ENCODE measurements around the gene ARHGEF17.

GRCh38 chr11:73265853-73266645 is 42.0 kb upstream of the ARHGEF17 start:
- TF ChIP-seq, protein P1, sequence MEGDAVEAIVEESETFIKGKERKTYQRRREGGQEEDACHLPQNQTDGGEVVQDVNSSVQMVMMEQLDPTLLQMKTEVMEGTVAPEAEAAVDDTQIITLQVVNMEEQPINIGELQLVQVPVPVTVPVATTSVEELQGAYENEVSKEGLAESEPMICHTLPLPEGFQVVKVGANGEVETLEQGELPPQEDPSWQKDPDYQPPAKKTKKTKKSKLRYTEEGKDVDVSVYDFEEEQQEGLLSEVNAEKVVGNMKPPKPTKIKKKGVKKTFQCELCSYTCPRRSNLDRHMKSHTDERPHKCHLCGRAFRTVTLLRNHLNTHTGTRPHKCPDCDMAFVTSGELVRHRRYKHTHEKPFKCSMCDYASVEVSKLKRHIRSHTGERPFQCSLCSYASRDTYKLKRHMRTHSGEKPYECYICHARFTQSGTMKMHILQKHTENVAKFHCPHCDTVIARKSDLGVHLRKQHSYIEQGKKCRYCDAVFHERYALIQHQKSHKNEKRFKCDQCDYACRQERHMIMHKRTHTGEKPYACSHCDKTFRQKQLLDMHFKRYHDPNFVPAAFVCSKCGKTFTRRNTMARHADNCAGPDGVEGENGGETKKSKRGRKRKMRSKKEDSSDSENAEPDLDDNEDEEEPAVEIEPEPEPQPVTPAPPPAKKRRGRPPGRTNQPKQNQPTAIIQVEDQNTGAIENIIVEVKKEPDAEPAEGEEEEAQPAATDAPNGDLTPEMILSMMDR (IDR thresholded peaks at IDR 0.05): no peak
- no peak for TF ChIP-seq POLR2A (IDR thresholded peaks at IDR 0.05)

Measured in testis (tissue), 2 donors.